Suprapubic skin (tissue), 4 donors: Measurements from ENCODE around the gene HOXD12. TPM values are rescaled to one million over a fixed set of nuclear protein-coding genes. Genes with fewer than 3 reads are reported as not detected.

Experiments
- DNase-seq, 2 donors: peaks; one replicate each; pipeline ENCODE4 v3.0.0-alpha.2; 2019; ENCODE audit warnings: low spot score in 2 of 2
- H3K27ac ChIP-seq: fragments of 200-600 bp; sonication (generic); one replicate; pipeline ENCODE4 v1.5.1; 2019
- H3K27me3 ChIP-seq: fragments of 200-600 bp; sonication (generic); one replicate; pipeline ENCODE4 v1.5.1; 2019
- H3K36me3 ChIP-seq: fragments of 200-600 bp; sonication (generic); one replicate; pipeline ENCODE4 v1.5.1; 2019
- H3K4me1 ChIP-seq: fragments of 200-600 bp; sonication (generic); one replicate; pipeline ENCODE4 v1.5.1; 2019
- H3K4me3 ChIP-seq: fragments of 200-600 bp; sonication (generic); one replicate; pipeline ENCODE4 v1.5.1; 2019; ENCODE audit warnings: mild to moderate bottlenecking
- H3K9me3 ChIP-seq: fragments of 200-600 bp; sonication (generic); one replicate; pipeline ENCODE4 v1.5.1; 2019
- EP300 ChIP-seq: sonication (generic); formaldehyde crosslinking; IDR thresholded peaks from one replicate; pipeline ENCODE4 v1.6.1; 2017; ENCODE audit warnings: antibody characterized with exemption
- POLR2A ChIP-seq, 2 donors: fragments of 450-650 bp; IDR thresholded peaks; one replicate each; pipeline ENCODE4 v1.6.1; 2017; ENCODE audit warnings: antibody characterized with exemption in 2 of 2, mild to moderate bottlenecking in 2 of 2, moderate library complexity in 2 of 2
- POLR2AphosphoS5 ChIP-seq, 3 donors: sonication (generic); formaldehyde crosslinking; IDR thresholded peaks; one replicate each; pipeline ENCODE4 v1.6.1; 2017; ENCODE audit warnings: antibody characterized with exemption in 3 of 3
- WGBS: methylation state at CpG from one replicate; pipeline ENCODE4 v1.1.5; 2018; 5-methylcytosine and 5-hydroxymethylcytosine counted together
- total RNA-seq, 4 donors: library from RNA; depleted of rRNA; stranded (reverse); fragments of >200 nt; gene quantifications; one replicate each; pipeline ENCODE4 v1.1.0, GENCODE V29; 2016
- TF ChIP-seq, protein P1 (sequence below), 2 donors: fragments of 200-600 bp in 1 of 2; fragments of 450-650 bp in 1 of 2; sonication (generic) in 1 of 2; IDR thresholded peaks; one replicate each; pipeline ENCODE4 v1.5.1; 2016 to 2019; ENCODE audit warnings: antibody characterized with exemption in 2 of 2, mild to moderate bottlenecking in 1 of 2, moderate library complexity in 1 of 2

Gene HOXD12
- total RNA-seq, 4 donors from 2014 or later: not detected

DNA sequence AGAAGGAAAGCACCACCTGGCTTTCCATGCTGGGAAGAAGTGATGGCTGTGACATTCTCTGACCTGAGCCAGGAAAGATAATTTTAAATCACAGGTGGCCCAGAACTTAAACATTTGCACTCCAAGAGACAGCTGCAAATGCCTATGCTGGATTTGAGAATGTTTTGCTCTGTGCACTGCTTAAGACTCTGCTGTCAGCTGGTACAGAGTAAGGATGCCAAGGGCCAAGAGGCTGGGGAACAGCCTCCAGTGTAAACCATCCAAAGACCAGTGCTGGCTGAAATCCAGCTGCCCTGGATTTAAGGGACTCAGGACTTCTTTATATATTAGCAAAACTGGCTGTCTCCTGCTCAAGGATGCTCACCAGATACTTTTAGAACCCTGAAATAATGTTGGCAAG, 33.8 kb downstream of the HOXD12 start:
- TF ChIP-seq POLR2A (IDR thresholded peaks at IDR 0.05): no peak
- no peak for TF ChIP-seq EP300
- TF ChIP-seq, protein P1, sequence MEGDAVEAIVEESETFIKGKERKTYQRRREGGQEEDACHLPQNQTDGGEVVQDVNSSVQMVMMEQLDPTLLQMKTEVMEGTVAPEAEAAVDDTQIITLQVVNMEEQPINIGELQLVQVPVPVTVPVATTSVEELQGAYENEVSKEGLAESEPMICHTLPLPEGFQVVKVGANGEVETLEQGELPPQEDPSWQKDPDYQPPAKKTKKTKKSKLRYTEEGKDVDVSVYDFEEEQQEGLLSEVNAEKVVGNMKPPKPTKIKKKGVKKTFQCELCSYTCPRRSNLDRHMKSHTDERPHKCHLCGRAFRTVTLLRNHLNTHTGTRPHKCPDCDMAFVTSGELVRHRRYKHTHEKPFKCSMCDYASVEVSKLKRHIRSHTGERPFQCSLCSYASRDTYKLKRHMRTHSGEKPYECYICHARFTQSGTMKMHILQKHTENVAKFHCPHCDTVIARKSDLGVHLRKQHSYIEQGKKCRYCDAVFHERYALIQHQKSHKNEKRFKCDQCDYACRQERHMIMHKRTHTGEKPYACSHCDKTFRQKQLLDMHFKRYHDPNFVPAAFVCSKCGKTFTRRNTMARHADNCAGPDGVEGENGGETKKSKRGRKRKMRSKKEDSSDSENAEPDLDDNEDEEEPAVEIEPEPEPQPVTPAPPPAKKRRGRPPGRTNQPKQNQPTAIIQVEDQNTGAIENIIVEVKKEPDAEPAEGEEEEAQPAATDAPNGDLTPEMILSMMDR (IDR thresholded peaks at IDR 0.05): no peak
- no peak for TF ChIP-seq POLR2AphosphoS5 (IDR thresholded peaks at IDR 0.05)
- Histone ChIP-seq H3K9me3 (no peaks in the 10 kb centered on the region), H3K4me3 (no peak overlapping the region), H3K4me1 (peaks cover 59% of the 10 kb centered on the region), H3K36me3 (no peaks in the 10 kb centered on the region), H3K27me3 (peaks cover 99% of the 10 kb centered on the region), H3K27ac (no peak overlapping the region)
- DNase-seq: no peak

DNA sequence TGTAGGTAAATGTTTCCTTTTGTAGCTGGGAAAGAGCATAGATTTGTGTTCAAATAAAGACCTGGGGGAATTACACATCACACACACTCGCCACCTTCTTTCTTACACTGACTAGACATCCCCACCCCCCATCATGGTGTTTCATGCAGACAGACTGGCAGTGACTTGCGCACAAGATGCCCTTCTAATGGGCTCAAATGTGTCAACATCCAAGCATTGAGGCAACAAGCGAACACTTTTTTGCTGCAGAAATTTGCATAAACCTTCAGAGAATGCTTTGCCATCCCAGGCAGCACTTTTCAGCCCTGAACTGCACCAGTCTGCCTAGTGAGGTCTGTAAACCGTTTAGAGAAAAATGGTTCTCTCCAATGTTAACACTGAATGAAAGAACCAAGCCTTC, 34.4 kb downstream of the HOXD12 start:
- Histone ChIP-seq H3K9me3 (no peaks in the 10 kb centered on the region), H3K4me3 (no peak overlapping the region), H3K4me1 (peaks cover 59% of the 10 kb centered on the region), H3K36me3 (no peaks in the 10 kb centered on the region), H3K27me3 (peaks cover 99% of the 10 kb centered on the region), H3K27ac (no peak overlapping the region)
- WGBS: 68% methylated on average over 4 of the region's 4 CpGs
- no peak for DNase-seq
- no peak for TF ChIP-seq EP300
- no peak for TF ChIP-seq POLR2A (IDR thresholded peaks at IDR 0.05)
- TF ChIP-seq, protein P1 (IDR thresholded peaks at IDR 0.05): no peak
- TF ChIP-seq POLR2AphosphoS5 (IDR thresholded peaks at IDR 0.05): no peak

DNA sequence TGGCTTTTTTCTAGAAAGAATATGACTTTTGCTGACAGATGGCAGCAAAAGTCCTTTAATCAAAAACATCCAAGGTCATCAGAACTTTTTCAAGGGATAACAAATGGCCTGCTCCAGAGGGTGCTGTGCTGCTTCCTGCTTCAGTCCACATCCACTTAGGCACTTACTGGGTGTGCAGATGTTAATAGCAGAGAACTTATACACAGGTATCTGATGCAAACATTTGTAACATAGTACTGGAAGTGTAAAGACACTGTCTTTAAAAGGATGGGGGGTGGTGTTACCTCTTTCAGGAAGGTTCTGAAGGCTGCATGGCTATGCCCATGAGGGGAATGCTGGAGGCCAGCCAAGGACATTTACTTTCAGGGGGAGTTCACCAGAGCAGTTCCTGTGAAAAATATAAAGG, 35.4 kb downstream of the HOXD12 start:
- Histone ChIP-seq H3K4me1 (peaks cover 58% of the 10 kb centered on the region), H3K9me3 (no peaks in the 10 kb centered on the region), H3K36me3 (no peaks in the 10 kb centered on the region), H3K27ac (peak overlapping the region; percentile 87), H3K4me3 (no peak overlapping the region), H3K27me3 (peaks cover 99% of the 10 kb centered on the region)
- TF ChIP-seq POLR2AphosphoS5 (IDR thresholded peaks at IDR 0.05) (no peak), EP300 (no peak), POLR2A (IDR thresholded peaks at IDR 0.05) (no peak)
- TF ChIP-seq, protein P1 (IDR thresholded peaks at IDR 0.05): no peak
- DNase-seq: no peak

DNA sequence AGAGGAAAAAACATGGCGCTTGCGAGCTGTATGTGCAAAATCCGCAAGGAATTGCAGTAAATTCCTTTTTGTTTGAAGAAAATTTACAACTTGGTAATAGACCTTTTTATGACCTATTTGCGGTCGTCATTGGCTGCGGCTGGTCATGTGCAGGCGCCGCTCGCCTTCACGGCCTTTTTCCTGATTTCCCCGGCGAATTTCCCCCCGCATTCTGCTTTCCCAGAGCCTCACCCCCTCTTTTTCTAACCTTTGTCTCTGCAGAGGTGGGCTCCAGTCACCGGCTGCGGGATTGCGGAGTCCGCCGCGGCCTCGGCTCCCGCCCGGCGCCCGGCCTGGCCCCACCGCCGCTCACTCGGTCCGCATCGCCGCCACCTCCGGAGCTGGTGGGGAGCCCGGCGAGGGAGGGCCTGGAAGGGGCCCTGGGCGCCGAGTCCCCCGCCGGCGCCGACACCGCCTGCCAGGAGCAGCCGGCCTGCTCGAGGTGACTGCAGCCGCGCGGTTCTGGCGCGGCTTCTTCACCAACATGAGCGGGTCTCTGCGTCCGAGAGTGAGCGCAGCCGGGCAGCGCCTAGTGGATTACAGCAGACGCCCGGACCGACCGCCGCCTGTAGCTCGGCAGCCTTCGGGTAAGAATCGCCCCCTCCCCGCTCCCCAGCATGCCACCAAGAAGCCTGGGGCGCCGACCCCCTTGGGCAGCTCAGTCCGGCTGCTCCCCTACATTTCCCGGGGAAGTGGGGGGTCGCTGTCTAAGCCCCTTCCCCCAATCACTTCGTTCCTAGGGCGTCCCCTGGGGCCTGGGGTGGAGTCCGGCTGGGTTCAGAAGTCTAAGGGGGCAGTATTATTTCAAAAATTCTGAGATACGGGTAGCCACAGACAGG, 37.0 kb downstream of the HOXD12 start:
- peak overlapping the region; percentile 61 for H3K4me3 ChIP-seq
- H3K4me1 ChIP-seq: peaks cover 62% of the 10 kb centered on the region
- peaks cover 94% of the 10 kb centered on the region for H3K27me3 ChIP-seq
- 5% methylated on average over 35 of the region's 71 CpGs for WGBS
- TF ChIP-seq POLR2AphosphoS5 (IDR thresholded peaks at IDR 0.05) (peak in 1 of 3 donors; percentile 4), POLR2A (IDR thresholded peaks at IDR 0.05) (no peak)
- no peaks in the 10 kb centered on the region for H3K36me3 ChIP-seq
- no peaks in the 10 kb centered on the region for H3K9me3 ChIP-seq
- peak overlapping the region; percentile 87 for H3K27ac ChIP-seq
- peak in 1 of 2 donors; percentile 81 for DNase-seq

DNA sequence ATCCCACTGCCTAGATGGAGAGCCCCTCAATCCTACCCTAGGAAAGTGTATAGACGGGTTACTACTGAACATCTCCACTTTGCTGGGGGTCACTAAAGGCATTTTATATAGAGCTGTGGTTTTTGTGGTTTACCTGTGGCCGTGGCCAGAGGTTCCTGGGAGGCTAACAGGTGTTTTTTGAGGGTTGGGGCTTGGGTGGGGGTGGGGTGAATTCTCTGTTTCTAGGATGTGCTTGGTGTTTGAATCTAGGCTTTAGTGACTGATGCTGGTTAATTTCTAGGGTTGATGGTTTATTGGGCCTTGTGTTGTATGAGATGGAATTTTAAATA, 37.6 kb downstream of the HOXD12 start:
- WGBS: 21% methylated on average over 2 of the region's 2 CpGs

More for the DNA sequence above, 37.6 kb downstream of the HOXD12 start:
- Histone ChIP-seq H3K27me3 (peaks cover 89% of the 10 kb centered on the region), H3K27ac (peak overlapping the region; percentile 87), H3K9me3 (no peaks in the 10 kb centered on the region), H3K4me1 (peaks cover 60% of the 10 kb centered on the region), H3K36me3 (no peaks in the 10 kb centered on the region), H3K4me3 (peak overlapping the region; percentile 61)
- DNase-seq: no peak
- TF ChIP-seq POLR2A (IDR thresholded peaks at IDR 0.05) (no peak), POLR2AphosphoS5 (IDR thresholded peaks at IDR 0.05) (no peak), EP300 (no peak)
- TF ChIP-seq, protein P1 (IDR thresholded peaks at IDR 0.05): no peak
